Lower leg skin (tissue), 3 donors: ENCODE results near the gene TMEM187.

ENCODE experiments used
- POLR2A ChIP-seq, 2 donors: fragments of 450-650 bp; IDR thresholded peaks; one replicate each; pipeline ENCODE4 v1.6.1; 2016 to 2017; ENCODE audit warnings: antibody characterized with exemption in 2 of 2, mild to moderate bottlenecking in 1 of 2, moderate library complexity in 1 of 2
- TF ChIP-seq, protein P1 (sequence below), 3 donors: fragments of 450-650 bp; IDR thresholded peaks; one replicate each; pipeline ENCODE4 v1.5.1; 2016; ENCODE audit warnings: antibody characterized with exemption in 3 of 3, mild to moderate bottlenecking in 3 of 3, moderate library complexity in 2 of 3

DNA sequence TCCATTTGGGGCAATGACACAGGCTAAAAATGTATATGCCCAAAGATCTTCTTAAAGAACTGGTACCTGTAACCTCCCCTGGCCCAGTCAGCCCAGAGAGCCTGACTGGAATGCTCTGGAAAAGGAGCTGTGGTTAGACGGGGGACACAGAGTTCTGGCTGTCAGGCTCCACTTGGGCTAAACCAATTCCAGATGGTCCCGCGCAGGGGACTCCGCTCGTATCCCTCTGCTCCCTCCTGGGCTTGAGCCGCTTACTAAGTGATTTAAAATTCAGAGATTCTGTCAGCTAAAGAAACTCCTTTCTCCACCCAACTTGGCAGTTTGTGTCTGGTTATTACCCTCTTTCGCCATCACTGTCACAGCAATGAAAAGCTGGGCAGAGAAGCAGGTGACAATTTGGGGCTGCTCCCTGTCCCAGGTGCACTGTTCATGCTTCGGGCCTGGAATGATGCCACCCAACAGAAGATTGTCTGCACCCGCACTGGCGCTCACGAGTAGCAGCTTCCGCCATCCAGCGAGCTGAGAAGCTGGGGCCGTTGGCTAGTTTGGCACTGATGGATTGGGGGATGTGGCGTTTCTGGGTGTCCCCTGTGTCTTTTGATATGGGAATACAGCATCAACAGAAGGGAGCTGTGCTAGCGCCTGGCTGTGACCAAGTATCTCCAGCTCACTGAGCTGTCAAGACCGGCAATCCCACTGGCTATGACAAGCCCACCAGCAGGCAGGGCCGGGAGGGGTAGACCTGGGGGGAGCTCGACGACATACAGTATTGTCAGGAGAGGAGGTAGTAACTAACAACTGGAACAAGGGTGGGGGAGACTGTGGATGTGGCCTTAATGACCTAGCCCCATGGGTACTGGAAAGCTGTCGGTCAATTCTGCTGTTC is 53.8 kb downstream of the TMEM187 start:
- TF ChIP-seq, protein P1, sequence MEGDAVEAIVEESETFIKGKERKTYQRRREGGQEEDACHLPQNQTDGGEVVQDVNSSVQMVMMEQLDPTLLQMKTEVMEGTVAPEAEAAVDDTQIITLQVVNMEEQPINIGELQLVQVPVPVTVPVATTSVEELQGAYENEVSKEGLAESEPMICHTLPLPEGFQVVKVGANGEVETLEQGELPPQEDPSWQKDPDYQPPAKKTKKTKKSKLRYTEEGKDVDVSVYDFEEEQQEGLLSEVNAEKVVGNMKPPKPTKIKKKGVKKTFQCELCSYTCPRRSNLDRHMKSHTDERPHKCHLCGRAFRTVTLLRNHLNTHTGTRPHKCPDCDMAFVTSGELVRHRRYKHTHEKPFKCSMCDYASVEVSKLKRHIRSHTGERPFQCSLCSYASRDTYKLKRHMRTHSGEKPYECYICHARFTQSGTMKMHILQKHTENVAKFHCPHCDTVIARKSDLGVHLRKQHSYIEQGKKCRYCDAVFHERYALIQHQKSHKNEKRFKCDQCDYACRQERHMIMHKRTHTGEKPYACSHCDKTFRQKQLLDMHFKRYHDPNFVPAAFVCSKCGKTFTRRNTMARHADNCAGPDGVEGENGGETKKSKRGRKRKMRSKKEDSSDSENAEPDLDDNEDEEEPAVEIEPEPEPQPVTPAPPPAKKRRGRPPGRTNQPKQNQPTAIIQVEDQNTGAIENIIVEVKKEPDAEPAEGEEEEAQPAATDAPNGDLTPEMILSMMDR (IDR thresholded peaks at IDR 0.05): no peak
- no peak for TF ChIP-seq POLR2A (IDR thresholded peaks at IDR 0.05)
